T-cell (primary cell): ENCODE results near the gene LDB2. TPM values are rescaled to one million over a fixed set of nuclear protein-coding genes. Genes with fewer than 3 reads are reported as not detected.

ENCODE experiments used
- ATAC-seq, 4 experiments: fragments of 200-7000 bp in 3 of 4; fragments of 150-1000 bp in 1 of 4; cut with Tn5 transposase; replicated peaks in 1 of 4; 1 replicate in 3 of 4; 2 replicates in 1 of 4; pipeline ENCODE4 v1.10.0; 2021; ENCODE audit warnings: moderate library complexity in 3 of 4, mild to moderate bottlenecking in 2 of 4, moderate number of reproducible peaks in 1 of 4
- CTCF ChIA-PET, 2 donors: fragments of 300-600 bp; sonication (Branson Sonifier 250); formaldehyde crosslinking; loops; one replicate each; lab custom pipeline; 2022; ENCODE audit warnings: antibody characterized with exemption in 2 of 2; lab: Charles Lee
- POLR2A ChIA-PET, 2 donors: fragments of 300-600 bp; sonication (Branson Sonifier 250); formaldehyde crosslinking; loops; one replicate each; lab custom pipeline; 2022; ENCODE audit warnings: antibody characterized with exemption in 2 of 2; lab: Charles Lee
- DNase-seq, 35 experiments: peaks; one replicate each; pipeline versions ENCODE4 v3.0.0 to v3.0.0-alpha.2; 2013 to 2023
- H3K27ac ChIP-seq: one replicate; pipeline ENCODE4 v1.5.1; 2013; ENCODE audit warnings: low read length
- H3K27me3 ChIP-seq, 2 experiments: replicated peaks in 1 of 2; 1 replicate in 1 of 2; 2 replicates in 1 of 2; pipeline versions ENCODE4 v1.6.1 to v1.7.0; 2013; ENCODE audit warnings: low read length in 1 of 2, mixed read lengths in 1 of 2; ENCODE audit not compliant: control insufficient read depth in 2 of 2, insufficient read depth in 2 of 2; ENCODE audit errors: extremely low read depth in 1 of 2
- H3K36me3 ChIP-seq, 2 donors: 1 replicate in 1 of 2; 2 replicates in 1 of 2; pipeline versions ENCODE4 v1.6.1 to v1.7.0; 2013; ENCODE audit warnings: low read length in 1 of 2; ENCODE audit not compliant: control insufficient read depth in 2 of 2, insufficient read depth in 1 of 2; ENCODE audit errors: extremely low read depth in 1 of 2
- H3K4me1 ChIP-seq, 2 experiments: 1 replicate in 1 of 2; 2 replicates in 1 of 2; pipeline versions ENCODE4 v1.6.1 to v1.7.0; 2013; ENCODE audit warnings: low read length in 2 of 2, mixed read lengths in 1 of 2; ENCODE audit not compliant: insufficient read depth in 2 of 2, control insufficient read depth in 1 of 2; ENCODE audit errors: extremely low read depth in 1 of 2
- H3K4me3 ChIP-seq, 2 donors: 1 replicate in 1 of 2; 2 replicates in 1 of 2; pipeline versions ENCODE4 v1.5.1 to v1.7.0; 2013; ENCODE audit warnings: mild to moderate bottlenecking in 2 of 2, low read length in 1 of 2, moderate library complexity in 1 of 2; ENCODE audit not compliant: control insufficient read depth in 1 of 2; ENCODE audit errors: extremely low read depth in 1 of 2
- H3K9me3 ChIP-seq: 2 replicates; pipeline ENCODE4 v1.7.0; 2013
- H3K27ac Mint-ChIP-seq, 2 donors: one replicate each; pipeline ENCODE4 v1.8.0; 2020 to 2021; ENCODE audit warnings: mild to moderate bottlenecking in 2 of 2, mixed read lengths in 2 of 2
- H3K27me3 Mint-ChIP-seq, 2 donors: one replicate each; pipeline ENCODE4 v1.8.0; 2021 to 2022; ENCODE audit warnings: mixed read lengths in 2 of 2
- H3K36me3 Mint-ChIP-seq: one replicate; pipeline ENCODE4 v1.8.0; 2021; ENCODE audit warnings: mixed read lengths
- H3K4me1 Mint-ChIP-seq, 3 donors: one replicate each; pipeline ENCODE4 v1.8.0; 2020 to 2022; ENCODE audit warnings: mixed read lengths in 3 of 3, mild to moderate bottlenecking in 1 of 3
- H3K4me3 Mint-ChIP-seq, 3 donors: one replicate each; pipeline ENCODE4 v1.8.0; 2020 to 2022; ENCODE audit warnings: mild to moderate bottlenecking in 3 of 3, mixed read lengths in 3 of 3, moderate library complexity in 3 of 3
- H3K9me3 Mint-ChIP-seq, 3 donors: one replicate each; pipeline ENCODE4 v1.8.0; 2020 to 2022; ENCODE audit warnings: mixed read lengths in 3 of 3
- WGBS: methylation state at CpG from one replicate; pipeline ENCODE4 v1.1.5; 2013; ENCODE audit warnings: missing lambda C conversion rate; ENCODE audit not compliant: insufficient coverage; 5-methylcytosine and 5-hydroxymethylcytosine counted together
- total RNA-seq, 35 experiments: library from RNA in 6 of 35; stranded (reverse) in 6 of 35; fragments of 120-200 nt in 1 of 35; gene quantifications; one replicate each; pipeline versions ENCODE4 v1.2.1 to v1.2.4 and lab custom pipeline; 2013 to 2026

The LDB2 gene
- total RNA-seq, 5 donors from 2014 or later (not counting 1 experiment from before 2014, with no cell fraction given) = 0.15 to 0.82 (median 0.39) TPM; not detected in 2

- H3K36me3 ChIP-seq = no peaks in the 10 kb centered on the region
- no peak for ATAC-seq
- Mint-ChIP-seq H3K9me3 (peaks cover 0 to 22% (median 11%) of the 10 kb centered on the region in 3 donors), H3K36me3 (no peaks in the 10 kb centered on the region), H3K4me3 (no peak overlapping the region), H3K27ac (no peak overlapping the region), H3K27me3 (peaks cover 0 to 17% of the 10 kb centered on the region in 2 donors), H3K4me1 (no peaks in the 10 kb centered on the region)
- WGBS = no CpG with 5 or more reads among the region's 3 CpGs
- POLR2A ChIA-PET = no interaction called here
- no peak for DNase-seq
- CTCF ChIA-PET = no interaction called here
- no peak overlapping the region for H3K4me3 ChIP-seq
- H3K27ac ChIP-seq = no peak overlapping the region
- H3K4me1 ChIP-seq = no peaks in the 10 kb centered on the region
- no peaks in the 10 kb centered on the region for H3K9me3 ChIP-seq
- no peaks in the 10 kb centered on the region for H3K27me3 ChIP-seq
These were observed 176.0 kb downstream of the LDB2 start for GRCh38 chr4:16722416-16722815.

- Mint-ChIP-seq H3K27me3 (peaks cover 0 to 14% of the 10 kb centered on the region in 2 donors), H3K4me1 (no peaks in the 10 kb centered on the region), H3K4me3 (no peak overlapping the region), H3K36me3 (no peaks in the 10 kb centered on the region), H3K27ac (no peak overlapping the region), H3K9me3 (peaks cover 0 to 22% (median 11%) of the 10 kb centered on the region in 3 donors)
- ChIA-PET POLR2A (no interaction called here), CTCF (no interaction called here)
- Histone ChIP-seq H3K4me1 (no peaks in the 10 kb centered on the region), H3K4me3 (no peak overlapping the region), H3K27me3 (no peaks in the 10 kb centered on the region), H3K9me3 (no peaks in the 10 kb centered on the region), H3K36me3 (no peaks in the 10 kb centered on the region), H3K27ac (no peak overlapping the region)
- DNase-seq = no peak
- no peak for ATAC-seq
- WGBS = 86% methylated on average over 1 of the region's 4 CpGs
These were observed 176.7 kb downstream of the LDB2 start for GRCh38 chr4:16721613-16722291.

GRCh38 chr4:16720761-16721160 lies 177.7 kb downstream of the LDB2 start:
- H3K27ac Mint-ChIP-seq = no peak overlapping the region
- Histone ChIP-seq H3K27ac (no peak overlapping the region), H3K4me3 (no peak overlapping the region), H3K36me3 (no peaks in the 10 kb centered on the region), H3K9me3 (no peaks in the 10 kb centered on the region), H3K27me3 (no peaks in the 10 kb centered on the region), H3K4me1 (no peaks in the 10 kb centered on the region)
- H3K36me3 Mint-ChIP-seq = no peaks in the 10 kb centered on the region
- no peak overlapping the region for H3K4me3 Mint-ChIP-seq
- no peak for DNase-seq
- POLR2A ChIA-PET = no interaction called here
- H3K4me1 Mint-ChIP-seq = no peaks in the 10 kb centered on the region
- peaks cover 0 to 22% (median 11%) of the 10 kb centered on the region in 3 donors for H3K9me3 Mint-ChIP-seq
- CTCF ChIA-PET = no interaction called here
- H3K27me3 Mint-ChIP-seq = peaks cover 0 to 14% of the 10 kb centered on the region in 2 donors
- no CpG with 5 or more reads among the region's 2 CpGs for WGBS
- ATAC-seq = no peak

- H3K9me3 ChIP-seq = no peaks in the 10 kb centered on the region
- CTCF ChIA-PET = no interaction called here
- no CpG with 5 or more reads among the region's 6 CpGs for WGBS
- no peak overlapping the region for H3K4me3 ChIP-seq
- Mint-ChIP-seq H3K36me3 (no peaks in the 10 kb centered on the region), H3K4me1 (no peaks in the 10 kb centered on the region), H3K27ac (no peak overlapping the region), H3K4me3 (no peak overlapping the region), H3K9me3 (no peaks in the 10 kb centered on the region), H3K27me3 (no peaks in the 10 kb centered on the region)
- no peaks in the 10 kb centered on the region for H3K4me1 ChIP-seq
- ATAC-seq (no peak), DNase-seq (no peak)
- no peak overlapping the region for H3K27ac ChIP-seq
- H3K27me3 ChIP-seq = no peaks in the 10 kb centered on the region
- H3K36me3 ChIP-seq = no peaks in the 10 kb centered on the region
- POLR2A ChIA-PET = no interaction called here
These were observed 181.0 kb downstream of the LDB2 start for GRCh38 chr4:16717266-16717970.

- Histone ChIP-seq H3K36me3 (no peaks in the 10 kb centered on the region), H3K27me3 (no peaks in the 10 kb centered on the region), H3K9me3 (no peaks in the 10 kb centered on the region), H3K27ac (no peak overlapping the region), H3K4me1 (no peaks in the 10 kb centered on the region), H3K4me3 (no peak overlapping the region)
- no peaks in the 10 kb centered on the region for H3K36me3 Mint-ChIP-seq
- no peak for DNase-seq
- H3K4me3 Mint-ChIP-seq = no peak overlapping the region
- POLR2A ChIA-PET = no interaction called here
- no peaks in the 10 kb centered on the region for H3K4me1 Mint-ChIP-seq
- no CpG with 5 or more reads among the region's 2 CpGs for WGBS
- CTCF ChIA-PET = no interaction called here
- H3K9me3 Mint-ChIP-seq = no peaks in the 10 kb centered on the region
- no peak for ATAC-seq
- H3K27me3 Mint-ChIP-seq = peaks cover 0 to 5% of the 10 kb centered on the region in 2 donors
- no peak overlapping the region for H3K27ac Mint-ChIP-seq
These were observed 183.0 kb downstream of the LDB2 start for GRCh38 chr4:16715482-16715881.

- Mint-ChIP-seq H3K27ac (no peak overlapping the region), H3K27me3 (peaks cover 0 to 5% of the 10 kb centered on the region in 2 donors), H3K9me3 (no peaks in the 10 kb centered on the region), H3K36me3 (no peaks in the 10 kb centered on the region), H3K4me3 (no peak overlapping the region), H3K4me1 (no peaks in the 10 kb centered on the region)
- Histone ChIP-seq H3K9me3 (no peaks in the 10 kb centered on the region), H3K4me1 (no peaks in the 10 kb centered on the region), H3K4me3 (no peak overlapping the region), H3K36me3 (no peaks in the 10 kb centered on the region), H3K27me3 (no peaks in the 10 kb centered on the region), H3K27ac (no peak overlapping the region)
- DNase-seq = no peak
- ATAC-seq = no peak
- CTCF ChIA-PET = no interaction called here
- no CpG with 5 or more reads among the region's 1 CpG for WGBS
- POLR2A ChIA-PET = no interaction called here
These were observed 184.3 kb downstream of the LDB2 start for GRCh38 chr4:16714191-16714590.
